Neural progenitor cell (in vitro differentiated cells): ENCODE data around the gene GDF9.

Experiments used
- CTCF ChIP-seq: fragments of 200-600 bp; sonication (generic); IDR thresholded peaks from 2 replicates; pipeline ENCODE4 v1.5.1; 2017; ENCODE audit warnings: antibody characterized with exemption, mild to moderate bottlenecking
- EZH2 ChIP-seq: fragments of 200-600 bp; sonication (generic); IDR thresholded peaks from 2 replicates; pipeline ENCODE4 v1.6.1; 2017; ENCODE audit warnings: antibody characterized with exemption, mild to moderate bottlenecking, moderate library complexity
- EZH2phosphoT487 ChIP-seq: fragments of 200-600 bp; sonication (generic); IDR thresholded peaks from 2 replicates; pipeline ENCODE4 v1.6.1; 2017; ENCODE audit warnings: antibody characterized with exemption

DNA sequence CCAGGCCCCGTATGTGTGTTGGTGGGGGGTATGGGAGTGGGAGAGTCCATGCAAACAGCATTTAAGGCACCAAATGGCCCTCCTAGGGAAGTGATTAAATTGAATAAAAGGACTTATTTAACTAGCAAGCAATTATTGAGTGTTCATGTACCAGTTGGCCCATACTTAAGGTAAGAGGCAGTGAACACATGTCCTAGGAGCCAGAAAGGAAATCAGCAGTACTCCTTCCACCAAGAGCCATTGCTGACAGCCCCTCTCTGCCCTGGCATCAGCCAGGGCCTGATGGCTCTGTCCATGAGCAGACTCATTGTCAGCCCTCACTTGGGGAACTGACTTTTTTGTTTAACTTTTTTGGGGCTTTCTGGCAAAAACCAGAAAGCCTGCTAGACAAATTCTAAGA is 25.4 kb downstream of the GDF9 start:
- TF ChIP-seq CTCF = no peak
- TF ChIP-seq EZH2 = no peak
- no peak for TF ChIP-seq EZH2phosphoT487
